Sigmoid colon (tissue), 4 donors: Measurements from ENCODE around the gene TRAPPC3L.

Source experiments
- EP300 ChIP-seq, 4 donors: sonication (generic); formaldehyde crosslinking; IDR thresholded peaks; one replicate each; pipeline ENCODE4 v1.6.1; 2017; ENCODE audit warnings: antibody characterized with exemption in 4 of 4
- TF ChIP-seq, protein P1 (sequence below), 4 experiments: fragments of 450-650 bp in 3 of 4; fragments of 200-600 bp in 1 of 4; IDR thresholded peaks; one replicate each; pipeline ENCODE4 v1.5.1; 2016 to 2019; ENCODE audit warnings: antibody characterized with exemption in 4 of 4, mild to moderate bottlenecking in 3 of 4, moderate library complexity in 2 of 4

GRCh38 chr6:116511424-116512110, 33.9 kb downstream of the TRAPPC3L start, which contains the start of gene CALHM5:
- TF ChIP-seq, protein P1, sequence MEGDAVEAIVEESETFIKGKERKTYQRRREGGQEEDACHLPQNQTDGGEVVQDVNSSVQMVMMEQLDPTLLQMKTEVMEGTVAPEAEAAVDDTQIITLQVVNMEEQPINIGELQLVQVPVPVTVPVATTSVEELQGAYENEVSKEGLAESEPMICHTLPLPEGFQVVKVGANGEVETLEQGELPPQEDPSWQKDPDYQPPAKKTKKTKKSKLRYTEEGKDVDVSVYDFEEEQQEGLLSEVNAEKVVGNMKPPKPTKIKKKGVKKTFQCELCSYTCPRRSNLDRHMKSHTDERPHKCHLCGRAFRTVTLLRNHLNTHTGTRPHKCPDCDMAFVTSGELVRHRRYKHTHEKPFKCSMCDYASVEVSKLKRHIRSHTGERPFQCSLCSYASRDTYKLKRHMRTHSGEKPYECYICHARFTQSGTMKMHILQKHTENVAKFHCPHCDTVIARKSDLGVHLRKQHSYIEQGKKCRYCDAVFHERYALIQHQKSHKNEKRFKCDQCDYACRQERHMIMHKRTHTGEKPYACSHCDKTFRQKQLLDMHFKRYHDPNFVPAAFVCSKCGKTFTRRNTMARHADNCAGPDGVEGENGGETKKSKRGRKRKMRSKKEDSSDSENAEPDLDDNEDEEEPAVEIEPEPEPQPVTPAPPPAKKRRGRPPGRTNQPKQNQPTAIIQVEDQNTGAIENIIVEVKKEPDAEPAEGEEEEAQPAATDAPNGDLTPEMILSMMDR (IDR thresholded peaks at IDR 0.05), result peak in 3 of 4 experiments; percentile 50 to 66 (median 50)
- no peak for TF ChIP-seq EP300 (IDR thresholded peaks at IDR 0.05)
